WERI-Rb-1 (cell line): Measurements from ENCODE around the gene SAP30.

ENCODE experiments used
- DNase-seq: peaks from one replicate; pipeline ENCODE4 v3.0.0-alpha.2; 2020
- H3K27ac ChIP-seq: fragments of 250-450 bp; sonication (Bioruptor Pico); 2 replicates; pipeline ENCODE4 v1.5.1; 2020; ENCODE audit warnings: mild to moderate bottlenecking, moderate library complexity
- H3K27me3 ChIP-seq: fragments of 250-450 bp; sonication (Bioruptor Pico); 2 replicates; pipeline ENCODE4 v1.5.1; 2021; ENCODE audit warnings: mild to moderate bottlenecking, low read depth, moderate library complexity; ENCODE audit not compliant: insufficient read depth, severe bottlenecking
- H3K36me3 ChIP-seq: fragments of 250-450 bp; sonication (Bioruptor Pico); 2 replicates; pipeline ENCODE4 v1.5.1; 2020; ENCODE audit warnings: mild to moderate bottlenecking, moderate library complexity
- H3K4me3 ChIP-seq: 2 replicates; pipeline ENCODE4 v1.5.1; 2011; ENCODE audit warnings: low read depth, mild to moderate bottlenecking, control low read depth, low read length
- H3K9me3 ChIP-seq: fragments of 250-450 bp; sonication (Bioruptor Pico); 2 replicates; pipeline ENCODE4 v1.5.1; 2021; ENCODE audit warnings: mild to moderate bottlenecking, moderate library complexity; ENCODE audit not compliant: severe bottlenecking
- TF ChIP-seq, protein P1 (sequence below): IDR thresholded peaks from 2 replicates; pipeline ENCODE4 v1.5.1; 2011; ENCODE audit warnings: low read depth, mild to moderate bottlenecking, control low read depth, inconsistent platforms, low read length

SAP30 gene

DNA sequence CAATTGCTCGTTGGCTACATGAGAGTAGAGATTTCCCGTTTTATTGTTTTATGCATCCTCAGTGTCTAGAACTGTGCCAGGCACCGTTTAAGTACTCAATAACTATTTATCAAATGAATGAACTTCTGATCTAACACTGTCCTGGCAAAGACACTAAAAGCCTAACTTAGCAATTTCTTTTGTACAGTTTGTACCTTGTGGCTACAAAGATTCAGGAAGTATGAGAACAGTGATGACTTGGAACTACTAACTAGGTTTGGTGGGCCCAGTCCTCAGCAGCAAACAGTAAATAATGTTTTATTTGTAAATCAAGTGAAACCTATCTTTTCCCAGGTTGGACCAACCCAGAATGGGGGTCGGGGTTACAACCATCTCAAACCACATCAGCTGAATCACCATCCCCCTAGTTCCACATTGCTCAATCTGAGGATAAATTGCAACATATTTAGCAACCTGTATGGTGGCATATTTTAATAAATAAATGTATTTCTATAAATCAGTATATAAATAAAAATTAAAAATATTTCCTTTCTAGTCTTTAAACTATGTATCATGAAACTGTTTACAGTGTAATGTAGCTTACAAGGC is 40.4 kb downstream of the SAP30 start:
- DNase-seq = no peak
- peaks cover 2% of the 10 kb centered on the region for H3K9me3 ChIP-seq
- H3K27ac ChIP-seq = no peak overlapping the region
- H3K36me3 ChIP-seq = no peaks in the 10 kb centered on the region
- H3K4me3 ChIP-seq = no peak overlapping the region
- no peaks in the 10 kb centered on the region for H3K27me3 ChIP-seq
- TF ChIP-seq, protein P1, sequence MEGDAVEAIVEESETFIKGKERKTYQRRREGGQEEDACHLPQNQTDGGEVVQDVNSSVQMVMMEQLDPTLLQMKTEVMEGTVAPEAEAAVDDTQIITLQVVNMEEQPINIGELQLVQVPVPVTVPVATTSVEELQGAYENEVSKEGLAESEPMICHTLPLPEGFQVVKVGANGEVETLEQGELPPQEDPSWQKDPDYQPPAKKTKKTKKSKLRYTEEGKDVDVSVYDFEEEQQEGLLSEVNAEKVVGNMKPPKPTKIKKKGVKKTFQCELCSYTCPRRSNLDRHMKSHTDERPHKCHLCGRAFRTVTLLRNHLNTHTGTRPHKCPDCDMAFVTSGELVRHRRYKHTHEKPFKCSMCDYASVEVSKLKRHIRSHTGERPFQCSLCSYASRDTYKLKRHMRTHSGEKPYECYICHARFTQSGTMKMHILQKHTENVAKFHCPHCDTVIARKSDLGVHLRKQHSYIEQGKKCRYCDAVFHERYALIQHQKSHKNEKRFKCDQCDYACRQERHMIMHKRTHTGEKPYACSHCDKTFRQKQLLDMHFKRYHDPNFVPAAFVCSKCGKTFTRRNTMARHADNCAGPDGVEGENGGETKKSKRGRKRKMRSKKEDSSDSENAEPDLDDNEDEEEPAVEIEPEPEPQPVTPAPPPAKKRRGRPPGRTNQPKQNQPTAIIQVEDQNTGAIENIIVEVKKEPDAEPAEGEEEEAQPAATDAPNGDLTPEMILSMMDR = no peak

DNA sequence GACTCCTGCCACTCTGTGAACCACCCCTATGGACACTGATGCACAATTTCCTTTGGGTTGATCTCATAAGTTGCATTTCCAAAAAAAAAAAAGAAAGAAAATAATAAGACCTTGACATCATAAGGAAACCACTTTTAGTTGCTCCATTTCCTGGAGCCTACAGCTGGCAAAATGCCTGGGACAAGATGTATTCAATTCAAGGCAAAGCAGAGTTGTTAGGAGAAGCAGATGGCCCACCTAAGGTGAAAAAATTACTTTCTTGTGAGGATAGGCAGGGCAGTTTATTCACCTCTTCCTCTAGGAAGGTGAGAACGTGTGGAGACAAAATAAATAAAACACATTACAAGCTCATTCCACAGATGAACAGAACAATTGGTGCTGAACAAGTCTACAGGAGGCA is 42.3 kb downstream of the SAP30 start:
- Histone ChIP-seq H3K4me3 (no peak overlapping the region), H3K27me3 (no peaks in the 10 kb centered on the region), H3K36me3 (no peaks in the 10 kb centered on the region), H3K27ac (no peak overlapping the region), H3K9me3 (peaks cover 2% of the 10 kb centered on the region)
- TF ChIP-seq, protein P1 = no peak
- no peak for DNase-seq

DNA sequence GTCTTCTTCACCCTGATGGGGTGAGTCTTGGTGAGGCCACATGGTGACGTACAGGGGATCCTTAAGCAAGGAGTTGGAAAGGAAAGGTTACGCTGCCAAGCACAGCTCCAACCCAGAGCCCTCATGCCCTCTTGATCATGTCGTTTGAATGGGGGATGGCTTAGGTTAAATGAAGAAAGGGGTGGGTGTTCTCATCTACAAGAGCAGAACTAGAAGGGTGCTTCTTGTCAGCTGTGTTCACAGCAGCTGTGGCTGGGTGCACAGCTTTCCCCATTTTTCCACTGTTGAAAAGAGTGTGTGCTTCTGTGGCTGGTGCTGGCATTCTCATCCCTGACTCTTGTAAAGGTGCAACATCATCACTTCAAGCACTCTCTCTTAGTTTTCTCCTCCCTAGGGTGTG is 43.7 kb downstream of the SAP30 start:
- Histone ChIP-seq H3K36me3 (no peaks in the 10 kb centered on the region), H3K27ac (no peak overlapping the region), H3K9me3 (peaks cover 2% of the 10 kb centered on the region), H3K4me3 (no peak overlapping the region), H3K27me3 (no peaks in the 10 kb centered on the region)
- TF ChIP-seq, protein P1 = no peak
- DNase-seq = no peak

DNA sequence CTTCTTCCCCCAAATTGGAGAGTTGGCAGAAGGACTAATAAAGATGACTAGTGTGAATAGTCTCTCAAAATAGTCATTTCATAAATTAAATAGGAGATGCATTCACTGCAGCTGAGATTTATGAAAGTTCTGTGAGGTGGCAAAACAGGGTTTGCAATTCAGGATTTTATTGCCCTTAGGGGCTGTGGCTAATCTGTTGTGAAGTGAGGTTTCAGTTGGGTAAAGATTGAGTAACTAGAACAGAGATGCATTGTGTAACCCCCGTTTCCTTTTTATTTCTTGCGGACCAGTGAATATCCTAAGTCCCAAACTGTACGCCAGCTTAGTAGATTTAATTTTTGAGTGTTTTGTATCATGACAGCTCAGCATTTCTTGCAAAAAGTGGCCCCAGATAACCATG is 44.3 kb downstream of the SAP30 start:
- no peak for DNase-seq
- Histone ChIP-seq H3K27me3 (no peaks in the 10 kb centered on the region), H3K4me3 (no peak overlapping the region), H3K36me3 (no peaks in the 10 kb centered on the region), H3K9me3 (peaks cover 2% of the 10 kb centered on the region), H3K27ac (no peak overlapping the region)
- TF ChIP-seq, protein P1 = no peak

DNA sequence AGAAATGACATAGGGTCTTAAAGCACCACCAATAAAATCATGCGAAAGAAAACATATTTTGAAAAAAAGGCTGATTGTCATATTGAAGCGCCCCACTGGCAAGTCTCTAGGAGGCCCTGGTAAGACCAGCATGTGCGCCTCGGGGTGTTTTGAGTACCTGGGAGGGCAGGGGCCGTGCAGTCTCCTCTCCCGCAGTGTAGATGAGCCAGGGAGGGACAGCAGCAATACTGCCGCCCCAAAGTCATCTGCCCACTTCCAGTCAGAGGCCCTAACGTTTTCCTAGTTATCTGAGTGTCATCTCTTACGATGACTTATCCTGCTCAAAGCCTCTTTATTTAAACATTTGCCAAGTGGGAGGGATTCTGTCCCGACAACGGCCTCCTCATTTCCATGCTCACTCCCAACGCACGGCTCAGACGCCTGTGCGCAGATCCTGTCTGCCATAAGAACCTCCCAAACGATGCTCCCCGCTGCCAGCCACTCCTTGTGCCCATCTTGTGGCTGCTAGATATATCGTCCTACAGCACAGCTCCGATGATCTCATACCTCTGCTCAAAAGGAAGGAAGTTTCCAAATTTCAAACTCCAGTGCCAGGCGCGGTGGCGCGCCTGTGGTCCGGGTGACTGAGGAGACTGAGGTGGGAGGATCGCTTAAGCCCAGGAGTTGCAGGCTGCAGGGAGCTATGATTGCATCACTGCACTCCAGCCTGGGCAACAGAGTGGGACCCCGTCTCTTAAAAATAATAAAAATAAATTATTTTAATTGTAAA is 45.3 kb downstream of the SAP30 start:
- H3K27ac ChIP-seq = no peak overlapping the region
- DNase-seq = no peak
- no peaks in the 10 kb centered on the region for H3K27me3 ChIP-seq
- TF ChIP-seq, protein P1 = no peak
- no peak overlapping the region for H3K4me3 ChIP-seq
- H3K36me3 ChIP-seq = no peaks in the 10 kb centered on the region
- peaks cover 2% of the 10 kb centered on the region for H3K9me3 ChIP-seq
